ENCODE results near the gene CIC. TPM values are rescaled to one million over a fixed set of nuclear protein-coding genes. Genes with fewer than 3 reads are reported as not detected.

CIC gene
- total RNA-seq, 2 experiments from 2014 or later: 49.5 to 51.7 TPM

GRCh38 chr19:42306646-42307045 is 37.6 kb downstream of the CIC start:
- ChIA-PET POLR2A (no interaction called here), CTCF (no interaction called here)

GRCh38 chr19:42309686-42310085 is 40.6 kb downstream of the CIC start:
- ChIA-PET POLR2A (no interaction called here), CTCF (no interaction called here)

- ChIA-PET CTCF (interaction anchor here (1.2 kb wide), 1 partner anchor 15 kb away, joined by 3 read pairs; no protein-coding TSS in a partner anchor), POLR2A (interaction anchor here (0.6 kb wide), 1 partner anchor 142 kb away, joined by 7 read pairs; no protein-coding TSS in a partner anchor)
Observed at GRCh38 chr19:42311657-42312056, 42.6 kb downstream of the CIC start.

GRCh38 chr19:42312370-42312769 is 43.3 kb downstream of the CIC start:
- ChIA-PET CTCF (no interaction called here), POLR2A (no interaction called here)

- ChIA-PET POLR2A (no interaction called here), CTCF (interaction anchor here (1.0 kb wide), 1 partner anchor 10 kb away, joined by 3 read pairs; no protein-coding TSS in a partner anchor)
Observed at GRCh38 chr19:42313096-42313839, 44.2 kb downstream of the CIC start, which contains the start of gene TMEM145. TMEM145 (plus strand) TSS chr19:42313309; CDS start chr19:42313377, 68 bp downstream.

- ChIA-PET CTCF (interaction anchor here (1.0 kb wide), 1 partner anchor 9 kb away, joined by 3 read pairs; no protein-coding TSS in a partner anchor), POLR2A (no interaction called here)
Observed at GRCh38 chr19:42313840-42314755, 45.0 kb downstream of the CIC start.

- ChIA-PET CTCF (no interaction called here), POLR2A (no interaction called here)
Observed at GRCh38 chr19:42315024-42315423, 46.0 kb downstream of the CIC start.

GRCh38 chr19:42316223-42317211 is 47.5 kb downstream of the CIC start:
- CTCF ChIA-PET: interaction anchor here (0.6 kb wide), 1 partner anchor 61 kb away, joined by 3 read pairs; no protein-coding TSS in a partner anchor
- POLR2A ChIA-PET: no interaction called here

- ChIA-PET CTCF (no interaction called here), POLR2A (no interaction called here)
Observed at GRCh38 chr19:42317535-42317934, 48.5 kb downstream of the CIC start.

- POLR2A ChIA-PET: no interaction called here
- CTCF ChIA-PET: interaction anchor here (1.5 kb wide), 1 partner anchor 214 kb away, joined by 4 read pairs; no protein-coding TSS in a partner anchor
Observed at GRCh38 chr19:42322305-42322704, 53.3 kb downstream of the CIC start.

- POLR2A ChIA-PET: no interaction called here
- CTCF ChIA-PET: interaction anchor here (0.7 to 1.5 kb wide), 4 partner anchors 10 to 215 kb away, joined by 3 to 5 read pairs (median 4); no protein-coding TSS in a partner anchor
Observed at GRCh38 chr19:42323473-42323851, 54.4 kb downstream of the CIC start.

GRCh38 chr19:42323852-42324654 is 55.0 kb downstream of the CIC start:
- ChIA-PET POLR2A (interaction anchor here (0.6 kb wide), 1 partner anchor 86 kb away, joined by 12 read pairs; no protein-coding TSS in a partner anchor), CTCF (interaction anchor here (0.7 to 1.5 kb wide), 4 partner anchors 10 to 216 kb away, joined by 3 to 5 read pairs (median 4); no protein-coding TSS in a partner anchor)

GRCh38 chr19:42324655-42325307 is 55.7 kb downstream of the CIC start:
- CTCF ChIA-PET: interaction anchor here (1.5 kb wide), 1 partner anchor 216 kb away, joined by 4 read pairs; no protein-coding TSS in a partner anchor

GRCh38 chr19:42325308-42325895 is 56.4 kb downstream of the CIC start, which contains the start of gene MEGF8:
MEGF8 (plus strand) TSS chr19:42325635; CDS start chr19:42326244, 609 bp downstream.
- ChIA-PET POLR2A (no interaction called here), CTCF (no interaction called here)

More at GRCh38 chr19:42324655-42325307, 55.7 kb downstream of the CIC start:
- POLR2A ChIA-PET: interaction anchor here (0.6 kb wide), 1 partner anchor 87 kb away, joined by 12 read pairs; no protein-coding TSS in a partner anchor

GRCh38 chr19:42325896-42326771 is 57.1 kb downstream of the CIC start:
- ChIA-PET POLR2A (no interaction called here), CTCF (no interaction called here)

- POLR2A ChIA-PET: no interaction called here
- CTCF ChIA-PET: interaction anchor here (0.6 kb wide), 1 partner anchor 83 kb away, joined by 3 read pairs; no protein-coding TSS in a partner anchor
Observed at GRCh38 chr19:42326969-42327368, 57.9 kb downstream of the CIC start.
